ENCODE measurements around the gene PIGU.
A peak's percentile ranks its signal among the peaks of the same experiment; 100 is the strongest.
"Not testable (repeated sequence)": the region's sequence is repeated elsewhere in the genome, so short reads cannot be mapped to it uniquely, and the experiment has no call there.

PIGU gene

GRCh38 chr20:34621383-34622367 is 55.2 kb downstream of the PIGU start:
- no peak for DNase-seq (ENCODE audit: low spot score)

DNA sequence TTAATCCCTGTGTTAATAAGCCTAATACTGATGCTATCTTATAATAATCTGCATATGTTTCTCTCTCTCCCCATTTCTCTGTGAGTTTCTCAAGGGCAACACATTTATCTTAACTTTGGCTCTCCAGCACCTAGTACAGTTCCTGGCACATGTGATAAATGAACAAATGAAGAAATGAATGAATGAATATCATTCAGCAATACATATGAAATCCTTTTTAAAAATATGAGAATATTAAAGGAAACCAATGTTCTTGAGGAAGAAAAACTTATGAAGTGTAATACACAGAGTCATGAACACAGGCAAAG is 55.9 kb downstream of the PIGU start:
- DNase-seq (ENCODE audit: low spot score) = no peak

- DNase-seq (ENCODE audit: low spot score) = no peak
Measured at GRCh38 chr20:34618676-34619075, 58.2 kb downstream of the PIGU start.

DNA sequence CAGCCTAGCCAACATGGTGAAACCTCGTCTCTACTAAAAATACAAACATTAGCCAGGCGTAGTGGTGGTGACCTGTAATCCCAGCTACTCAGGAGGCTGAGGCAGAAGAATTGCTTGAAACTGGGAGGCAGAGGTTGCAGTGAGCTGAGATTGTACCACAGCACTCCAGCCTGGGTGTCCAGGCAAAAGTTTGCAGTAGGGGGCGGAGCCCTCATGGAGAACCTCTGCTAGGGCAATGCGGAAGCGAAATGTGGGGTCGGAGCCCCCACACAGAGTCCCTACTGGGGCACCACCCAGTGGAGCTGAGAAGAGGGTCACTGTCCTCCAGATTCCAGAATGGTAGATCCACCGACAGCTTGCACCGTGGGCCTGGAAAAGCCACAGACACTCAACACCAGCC is 60.0 kb downstream of the PIGU start:
- DNase-seq (ENCODE audit: low spot score) = not testable (repeated sequence)

DNA sequence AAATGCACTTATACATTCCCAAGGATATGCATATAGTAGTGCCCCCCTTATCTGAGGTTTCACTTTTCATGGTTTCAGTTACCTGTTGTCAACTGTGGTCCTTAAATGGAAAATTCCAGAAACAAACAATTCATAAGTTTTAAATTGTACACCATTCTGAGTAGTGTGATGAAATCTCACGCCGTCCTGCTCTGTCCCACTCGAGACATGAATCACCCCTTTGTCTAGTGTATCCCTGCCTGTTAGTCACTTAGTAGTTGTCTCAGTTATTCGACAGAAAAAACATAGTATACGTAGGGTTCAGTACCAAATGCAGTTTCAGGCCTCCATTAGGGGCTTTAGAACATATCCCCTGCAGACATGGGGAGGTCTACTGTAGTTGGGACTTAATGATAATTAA is 61.4 kb downstream of the PIGU start:
- DNase-seq (ENCODE audit: low spot score) = no peak

DNA sequence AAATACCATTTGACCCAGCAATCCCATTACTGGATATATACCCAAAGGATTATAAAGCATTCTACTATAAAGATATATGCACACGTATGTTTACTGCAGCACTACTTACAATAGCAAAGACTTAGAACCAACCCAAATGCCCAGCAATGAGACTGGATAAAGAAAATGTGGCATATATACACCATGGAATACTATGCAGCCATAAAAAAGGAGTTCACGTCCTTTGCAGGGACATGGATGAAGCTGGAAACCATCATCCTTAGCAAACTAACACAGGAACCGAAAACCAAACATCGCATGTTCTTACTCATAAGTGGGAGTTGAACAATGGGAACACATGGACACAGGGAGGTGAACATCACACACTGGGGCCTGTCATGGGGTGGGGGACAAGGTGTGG is 64.9 kb downstream of the PIGU start:
- not testable (repeated sequence) for DNase-seq (ENCODE audit: low spot score)

DNA sequence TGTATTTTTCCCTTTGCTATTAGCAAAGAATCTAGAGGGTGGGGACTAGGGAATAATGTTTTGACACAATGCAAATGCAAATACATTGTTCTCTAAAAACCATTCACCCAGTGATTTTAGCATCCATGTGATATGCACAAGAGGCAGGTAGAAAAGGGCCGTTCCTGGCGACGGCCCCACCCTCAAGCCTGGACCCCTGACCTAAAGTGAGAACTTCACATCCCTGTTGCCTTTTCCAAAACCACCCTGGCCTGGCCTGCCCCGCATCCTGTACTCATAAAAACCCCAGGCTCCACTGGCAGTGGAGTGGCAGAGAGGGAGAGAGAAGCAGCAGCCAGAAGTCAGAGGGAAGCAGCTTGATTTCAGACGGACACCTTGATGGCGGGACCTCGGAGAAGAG is 69.8 kb downstream of the PIGU start:
- no peak for DNase-seq (ENCODE audit: low spot score)

GRCh38 chr20:34604980-34605788 is 71.7 kb downstream of the PIGU start:
- no peak for DNase-seq (ENCODE audit: low spot score)

- DNase-seq (ENCODE audit: low spot score) = no peak
Measured at GRCh38 chr20:34600892-34601653, 75.8 kb downstream of the PIGU start.

DNA sequence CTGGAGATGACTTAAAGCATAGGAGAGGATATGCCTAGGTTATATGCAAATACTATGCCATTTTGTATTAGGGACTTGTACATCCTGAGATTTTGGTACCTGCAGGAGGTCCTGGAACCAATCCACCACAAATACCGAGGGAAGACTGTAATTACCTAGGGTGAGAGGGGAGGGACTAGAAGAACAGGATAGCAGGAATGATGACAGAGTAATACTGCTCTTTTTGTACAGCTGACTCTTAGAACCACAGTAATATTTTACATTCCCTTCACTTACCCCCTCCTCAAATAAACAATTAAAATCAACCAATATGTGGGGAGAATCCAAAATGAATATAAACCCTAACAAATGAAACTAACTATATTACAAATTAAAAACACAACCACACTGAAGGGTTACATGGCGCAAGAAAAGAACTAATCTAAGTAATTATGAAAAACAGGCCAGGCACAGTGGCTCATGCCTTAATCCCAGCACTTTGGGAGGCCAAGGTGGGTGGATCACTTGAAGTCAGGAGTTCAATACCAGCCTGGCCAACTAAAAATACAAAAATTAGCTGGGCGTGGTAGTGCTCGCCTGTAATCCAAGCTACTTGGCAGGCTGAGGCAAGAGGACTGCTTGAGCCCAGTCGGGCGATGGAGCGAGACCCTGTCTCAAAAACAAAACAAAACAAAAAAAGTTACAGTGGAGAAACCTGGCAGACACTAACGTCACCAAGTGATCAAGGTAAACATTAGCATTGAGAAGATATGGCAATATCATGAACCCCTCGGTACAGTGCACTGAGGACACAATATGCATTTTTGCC is 81.3 kb downstream of the PIGU start:
- no peak for DNase-seq (ENCODE audit: low spot score)

GRCh38 chr20:34586488-34587163 is 90.3 kb downstream of the PIGU start:
- no peak for DNase-seq (ENCODE audit: low spot score)

DNA sequence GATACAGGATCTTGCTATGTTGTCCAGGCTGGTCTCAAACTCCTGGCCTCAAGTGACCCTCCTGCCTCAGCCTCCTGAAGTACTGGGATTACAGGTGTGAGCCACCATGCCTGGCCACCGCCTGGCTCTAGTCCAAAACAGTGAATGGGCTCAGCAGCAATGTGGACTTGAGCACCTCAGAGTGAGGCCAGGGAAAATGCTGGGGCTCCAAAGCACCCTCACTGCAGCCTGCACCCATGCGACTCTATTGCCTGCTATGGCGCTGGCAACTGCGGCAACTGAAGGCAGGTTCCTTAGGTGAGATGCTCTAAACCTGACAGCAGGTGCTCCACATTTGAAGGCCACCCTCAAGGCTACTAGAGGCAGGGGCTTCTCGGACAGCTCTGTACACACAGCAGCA is 91.9 kb downstream of the PIGU start:
- no peak for DNase-seq (ENCODE audit: low spot score)

DNA sequence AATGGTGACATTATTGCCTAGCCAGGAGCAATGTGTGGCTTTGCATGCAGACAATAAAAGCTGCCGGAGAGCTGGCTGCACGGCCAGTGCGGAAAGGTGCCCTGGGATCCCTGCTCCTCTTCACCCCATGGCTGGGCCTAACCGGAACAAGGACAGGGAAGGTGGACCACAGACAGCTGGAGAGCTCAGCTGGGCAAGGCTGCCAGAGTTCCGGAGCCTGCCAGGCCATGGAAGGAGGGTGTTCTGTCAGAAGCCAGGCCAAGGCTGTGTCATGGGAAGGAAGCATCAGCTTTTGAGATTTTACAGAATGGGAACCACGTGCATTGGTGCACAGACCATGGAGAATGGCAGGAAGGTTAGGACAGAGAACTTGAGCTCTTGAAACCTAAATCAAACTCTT is 93.3 kb downstream of the PIGU start:
- no peak for DNase-seq (ENCODE audit: low spot score)

GRCh38 chr20:34582911-34583310 is 94.0 kb downstream of the PIGU start:
- peak; percentile 30 for DNase-seq (ENCODE audit: low spot score)

DNA sequence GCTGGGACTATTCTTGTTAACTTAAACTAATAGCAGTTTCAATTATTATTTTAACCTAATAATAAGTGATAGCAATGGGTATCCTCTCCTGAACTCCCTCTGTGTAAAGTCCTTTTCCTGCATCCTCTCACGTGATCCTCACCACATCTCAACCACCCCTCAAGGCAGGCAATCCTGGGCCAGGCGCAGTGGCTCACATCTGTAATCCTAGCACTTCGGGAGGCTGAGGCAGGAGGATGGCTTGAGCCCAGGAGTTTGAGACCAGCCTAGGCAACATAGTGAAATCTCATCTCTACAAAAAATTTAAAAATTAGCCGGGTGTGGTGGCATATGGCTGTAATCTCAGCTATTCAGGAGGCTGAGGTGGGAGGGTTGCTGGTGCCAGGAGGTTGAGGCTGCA is 94.7 kb downstream of the PIGU start:
- DNase-seq (ENCODE audit: low spot score) = no peak

DNA sequence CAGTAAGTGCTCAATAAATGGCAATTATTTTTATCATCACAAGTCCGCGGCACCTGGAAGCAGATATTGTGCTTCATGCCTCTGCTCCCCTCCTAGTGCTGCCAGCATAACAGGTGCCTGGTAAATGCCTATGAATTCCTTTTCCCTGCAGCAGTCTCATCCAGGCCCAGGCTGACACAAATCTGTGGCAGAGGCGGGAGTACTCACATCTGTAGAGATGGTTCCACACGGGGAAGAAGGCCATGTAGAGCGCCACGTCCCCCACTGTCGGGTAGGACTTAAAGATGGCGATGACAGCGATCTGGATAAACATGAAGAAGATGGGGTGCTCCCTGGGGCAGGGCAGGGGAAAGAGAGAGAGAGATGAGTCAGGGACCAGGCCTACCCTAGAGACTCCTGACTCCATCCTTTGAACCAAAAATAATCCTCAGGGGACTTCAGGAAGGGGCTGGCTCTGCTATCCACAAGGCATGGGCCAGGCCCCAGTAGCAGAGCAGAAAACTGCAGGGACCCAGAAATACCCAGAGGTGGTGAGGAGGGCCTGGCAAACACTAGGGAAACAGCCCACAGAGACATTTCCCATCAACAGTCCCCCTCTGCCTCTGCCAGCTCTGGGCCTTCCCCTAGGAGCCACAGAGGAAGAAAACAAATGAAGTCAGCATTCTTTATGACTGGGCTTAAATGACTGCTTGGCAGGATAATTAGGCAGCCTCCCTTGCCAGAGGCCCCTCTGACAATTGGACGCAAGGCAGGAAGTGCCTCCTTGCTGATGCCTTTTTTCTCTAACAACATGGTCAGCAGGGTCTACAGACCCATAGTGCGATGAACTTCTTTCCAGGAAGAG is 95.3 kb downstream of the PIGU start:
- no peak for DNase-seq (ENCODE audit: low spot score)

DNA sequence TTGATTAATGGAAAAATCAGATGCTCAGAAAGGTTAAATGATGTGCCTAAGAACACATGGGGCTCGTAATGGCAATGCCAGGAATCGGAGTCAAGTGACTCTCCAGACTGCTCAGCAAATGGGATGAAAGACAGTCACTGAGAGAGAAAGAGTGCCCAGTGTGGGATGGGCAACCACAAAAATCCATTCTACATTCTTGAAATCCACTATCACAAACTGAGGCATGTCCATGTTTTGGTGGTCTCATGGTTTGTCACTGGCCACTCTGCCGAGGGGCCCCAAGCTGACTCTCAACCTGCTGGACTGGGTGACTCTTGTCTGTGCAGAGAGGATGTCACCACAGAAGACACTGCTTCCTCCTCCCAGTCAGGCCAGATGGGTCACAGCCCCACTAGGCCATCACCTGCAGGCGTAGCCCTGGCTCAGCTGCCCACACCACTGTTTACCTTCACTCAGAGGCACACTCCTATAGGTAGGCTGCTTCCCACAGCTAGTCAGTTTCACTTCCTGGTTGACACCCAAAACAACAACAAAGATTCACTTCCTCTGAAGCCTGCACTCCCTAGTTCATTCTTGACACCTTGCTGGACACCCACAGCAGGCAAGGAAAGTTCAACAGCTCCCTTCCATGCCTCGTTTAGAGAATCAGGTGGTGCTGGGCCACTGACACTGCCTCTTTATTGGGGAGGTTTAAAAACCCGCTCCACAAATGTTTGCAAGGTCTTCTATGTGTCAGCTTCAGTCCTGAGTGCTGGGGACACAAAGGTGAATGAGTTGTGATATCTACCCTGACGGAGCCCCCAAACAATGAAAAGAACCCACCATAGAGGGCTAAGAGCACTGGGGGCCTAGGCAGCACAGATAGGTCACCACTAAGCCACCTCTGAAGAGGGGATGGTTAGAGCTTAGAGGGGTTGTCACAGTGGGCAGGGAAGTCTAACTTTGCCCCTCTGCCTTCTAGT is 96.6 kb downstream of the PIGU start:
- no peak for DNase-seq (ENCODE audit: low spot score)

DNA sequence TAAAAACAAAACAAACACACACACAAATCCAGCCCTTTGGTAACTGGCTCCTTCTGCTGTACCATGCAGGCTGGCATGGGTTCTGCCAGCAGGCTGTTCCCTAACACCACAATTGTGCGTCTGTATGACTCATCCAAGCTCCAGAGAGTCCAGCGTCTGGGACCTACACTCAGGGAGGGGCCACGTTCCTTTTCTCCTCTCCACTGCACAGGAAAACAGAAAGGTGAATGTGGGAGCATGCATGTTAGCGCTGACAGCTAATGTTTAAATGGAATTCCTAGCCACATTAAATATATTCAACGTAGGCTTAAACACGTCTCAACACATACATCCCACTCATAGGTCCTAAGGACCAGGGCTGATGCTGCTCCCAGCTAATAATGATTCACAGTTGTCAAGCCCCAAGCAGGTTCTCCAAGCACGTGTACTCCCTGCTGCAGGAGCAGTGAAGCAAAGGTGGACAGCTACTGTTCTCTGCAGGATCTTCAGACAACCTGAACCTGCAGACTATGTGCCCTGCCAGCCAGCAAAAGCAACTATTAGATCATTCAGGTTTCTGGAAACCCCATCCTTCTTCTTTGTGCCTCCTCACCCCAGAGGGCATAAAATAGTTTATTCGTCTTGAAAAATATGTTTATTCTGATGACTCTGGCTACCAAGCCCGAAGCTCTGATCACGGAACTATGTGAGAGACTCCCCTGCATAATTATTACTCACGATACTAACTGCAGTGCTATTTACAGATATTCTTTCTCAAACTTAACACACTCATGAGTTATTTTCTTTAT is 97.5 kb downstream of the PIGU start:
- peak; percentile 78 for DNase-seq (ENCODE audit: low spot score)
